ENCODE data around the gene CARD6. TPM values are rescaled to one million over a fixed set of nuclear protein-coding genes. Genes with fewer than 3 reads are reported as not detected.
A peak's percentile ranks its signal among the peaks of the same experiment; 100 is the strongest.

Gene CARD6
- total and polyA plus RNA-seq, 9 of the 15 experiments (the other 6 are each of a cell fraction or from before 2014, with no cell fraction given), result 3.5 to 8.3 (median 5.9) TPM

GRCh38 chr5:40834849-40835787 is 6.0 kb upstream of the CARD6 start, which contains the start of gene RPL37 (continued):
- peak; percentile 73 for TF ChIP-seq SNRNP70 (optimal IDR thresholded peaks at IDR 0.05; ENCODE audit: low read depth, low read length)
- peak; percentile 85 for TF ChIP-seq KLF10 (CRISPR knock-in tag; IDR thresholded peaks at IDR 0.05)
- TF ChIP-seq, protein P1, sequence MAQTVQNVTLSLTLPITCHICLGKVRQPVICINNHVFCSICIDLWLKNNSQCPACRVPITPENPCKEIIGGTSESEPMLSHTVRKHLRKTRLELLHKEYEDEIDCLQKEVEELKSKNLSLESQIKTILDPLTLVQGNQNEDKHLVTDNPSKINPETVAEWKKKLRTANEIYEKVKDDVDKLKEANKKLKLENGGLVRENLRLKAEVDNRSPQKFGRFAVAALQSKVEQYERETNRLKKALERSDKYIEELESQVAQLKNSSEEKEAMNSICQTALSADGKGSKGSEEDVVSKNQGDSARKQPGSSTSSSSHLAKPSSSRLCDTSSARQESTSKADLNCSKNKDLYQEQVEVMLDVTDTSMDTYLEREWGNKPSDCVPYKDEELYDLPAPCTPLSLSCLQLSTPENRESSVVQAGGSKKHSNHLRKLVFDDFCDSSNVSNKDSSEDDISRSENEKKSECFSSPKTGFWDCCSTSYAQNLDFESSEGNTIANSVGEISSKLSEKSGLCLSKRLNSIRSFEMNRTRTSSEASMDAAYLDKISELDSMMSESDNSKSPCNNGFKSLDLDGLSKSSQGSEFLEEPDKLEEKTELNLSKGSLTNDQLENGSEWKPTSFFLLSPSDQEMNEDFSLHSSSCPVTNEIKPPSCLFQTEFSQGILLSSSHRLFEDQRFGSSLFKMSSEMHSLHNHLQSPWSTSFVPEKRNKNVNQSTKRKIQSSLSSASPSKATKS (CRISPR knock-in tag; IDR thresholded peaks at IDR 0.05), result 0 out of 2 replicates have a peak, but pooled peaks have one; percentile 35
- TF ChIP-seq CXXC5 (CRISPR knock-in tag; IDR thresholded peaks at IDR 0.05), result peak; percentile 97
- peak; percentile 93 for TF ChIP-seq ZBED1 (IDR thresholded peaks at IDR 0.05)
- TF ChIP-seq ZBTB8A (IDR thresholded peaks at IDR 0.05; ENCODE audit: partially characterized antibody), result no peak
- TF ChIP-seq NFYB (IDR thresholded peaks at IDR 0.05; ENCODE audit: extremely low read depth, insufficient read length), result no peak
- TF ChIP-seq SNAPC5 (CRISPR knock-in tag; IDR thresholded peaks at IDR 0.05), result no peak
- TF ChIP-seq ZNF75A (CRISPR knock-in tag; IDR thresholded peaks at IDR 0.05), result no peak
- peak; percentile 71; the same call in 1 of the 2 replicates for TF ChIP-seq ZSCAN29 (IDR thresholded peaks at IDR 0.05)
- no peak for TF ChIP-seq YBX1 (IDR thresholded peaks at IDR 0.05)
- TF ChIP-seq RAD21 (CRISPR knock-in tag; conservative IDR thresholded peaks at IDR 0.05 in 1 of 2, IDR thresholded peaks at IDR 0.05 in 1 of 2), result peak; percentile 13 to 34; a peak in 3 of 4 replicates
- TF ChIP-seq ZNF407 (IDR thresholded peaks at IDR 0.05; ENCODE audit: low read depth), result no peak; the same call in 1 of the 2 replicates
- TF ChIP-seq, protein P2, sequence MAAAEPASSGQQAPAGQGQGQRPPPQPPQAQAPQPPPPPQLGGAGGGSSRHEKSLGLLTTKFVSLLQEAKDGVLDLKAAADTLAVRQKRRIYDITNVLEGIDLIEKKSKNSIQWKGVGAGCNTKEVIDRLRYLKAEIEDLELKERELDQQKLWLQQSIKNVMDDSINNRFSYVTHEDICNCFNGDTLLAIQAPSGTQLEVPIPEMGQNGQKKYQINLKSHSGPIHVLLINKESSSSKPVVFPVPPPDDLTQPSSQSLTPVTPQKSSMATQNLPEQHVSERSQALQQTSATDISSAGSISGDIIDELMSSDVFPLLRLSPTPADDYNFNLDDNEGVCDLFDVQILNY (CRISPR knock-in tag; IDR thresholded peaks at IDR 0.05), result peak; percentile 92; the same call in 1 of the 2 replicates
- peak; percentile 12; the same call in 1 of the 2 replicates for TF ChIP-seq ZNF589 (CRISPR knock-in tag; IDR thresholded peaks at IDR 0.05; ENCODE audit: low read depth)
